Panc1 (cell line): ENCODE data around the gene BORCS8.

Source experiments
- POLR2AphosphoS5 ChIP-seq: IDR thresholded peaks from 2 replicates; pipeline ENCODE4 v1.6.1; 2012; ENCODE audit warnings: mild to moderate bottlenecking, low read depth, low read length, moderate library complexity
- TF ChIP-seq, protein P1 (sequence below): fragments of 450-650 bp; IDR thresholded peaks from 2 replicates; pipeline ENCODE4 v1.5.1; 2017; ENCODE audit warnings: mild to moderate bottlenecking

GRCh38 chr19:19192078-19192882, at the start of gene BORCS8, which contains the start of gene RFXANK:
- TF ChIP-seq, protein P1, sequence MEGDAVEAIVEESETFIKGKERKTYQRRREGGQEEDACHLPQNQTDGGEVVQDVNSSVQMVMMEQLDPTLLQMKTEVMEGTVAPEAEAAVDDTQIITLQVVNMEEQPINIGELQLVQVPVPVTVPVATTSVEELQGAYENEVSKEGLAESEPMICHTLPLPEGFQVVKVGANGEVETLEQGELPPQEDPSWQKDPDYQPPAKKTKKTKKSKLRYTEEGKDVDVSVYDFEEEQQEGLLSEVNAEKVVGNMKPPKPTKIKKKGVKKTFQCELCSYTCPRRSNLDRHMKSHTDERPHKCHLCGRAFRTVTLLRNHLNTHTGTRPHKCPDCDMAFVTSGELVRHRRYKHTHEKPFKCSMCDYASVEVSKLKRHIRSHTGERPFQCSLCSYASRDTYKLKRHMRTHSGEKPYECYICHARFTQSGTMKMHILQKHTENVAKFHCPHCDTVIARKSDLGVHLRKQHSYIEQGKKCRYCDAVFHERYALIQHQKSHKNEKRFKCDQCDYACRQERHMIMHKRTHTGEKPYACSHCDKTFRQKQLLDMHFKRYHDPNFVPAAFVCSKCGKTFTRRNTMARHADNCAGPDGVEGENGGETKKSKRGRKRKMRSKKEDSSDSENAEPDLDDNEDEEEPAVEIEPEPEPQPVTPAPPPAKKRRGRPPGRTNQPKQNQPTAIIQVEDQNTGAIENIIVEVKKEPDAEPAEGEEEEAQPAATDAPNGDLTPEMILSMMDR, result no peak
- peak; percentile 53; the same call in 1 of the 2 replicates for TF ChIP-seq POLR2AphosphoS5
